HepG2 (cell line): ENCODE results near the gene CKMT1B. TPM values are rescaled to one million over a fixed set of nuclear protein-coding genes. Genes with fewer than 3 reads are reported as not detected.
"Not testable (repeated sequence)": the region's sequence is repeated elsewhere in the genome, so short reads cannot be mapped to it uniquely, and the experiment has no call there.

Source experiments
- ATAC-seq: fragments of 200-7000 bp; cut with Tn5 transposase; 3 replicates; pipeline ENCODE4 v1.9.1; 2020; ENCODE audit warnings: mild to moderate bottlenecking, moderate library complexity
- BruUV-seq: library from RNA; stranded (reverse); fragments of 400-500 nt; replicated peaks from 2 replicates; lab custom pipeline; 2021; lab: Mats Ljungman, UMichigan
- CTCF ChIA-PET: fragments of 300-600 bp; formaldehyde crosslinking; extraction: SDS; loops from one replicate; lab custom pipeline; 2021; ENCODE audit warnings: low total read pairs, inconsistent platforms, low intra/inter-chr PET ratio; lab: Yijun Ruan, JAX
- POLR2A ChIA-PET: fragments of 350-600 bp; sonication (Branson Sonifier 250); formaldehyde crosslinking; loops from one replicate; lab custom pipeline; 2020; ENCODE audit warnings: antibody characterized with exemption, inconsistent platforms; lab: Yijun Ruan, JAX
- DNase-seq: peaks from one replicate; pipeline ENCODE4 v3.0.0-alpha.2; 2015; ENCODE audit warnings: low spot score
- FAIRE-seq: peaks from 3 replicates; lab custom pipeline; 2011; peaks lifted over from hg19 to GRCh38; lab: Jason Lieb, UNC
- H2AFZ ChIP-seq: one replicate; pipeline ENCODE4 v1.6.1; 2011; ENCODE audit warnings: low read length, inconsistent platforms
- H3K27ac ChIP-seq: fragments of 300-600 bp; 3 replicates; pipeline ENCODE4 v1.8.0; 2011; ENCODE audit warnings: mixed run types, mild to moderate bottlenecking, mixed read lengths, low read length, inconsistent platforms; ENCODE audit not compliant: insufficient read depth; ENCODE audit errors: extremely low read length
- H3K27me3 ChIP-seq, 2 experiments: fragments of 200-600 bp in 1 of 2; 2 replicates in 1 of 2; 3 replicates in 1 of 2; pipeline versions ENCODE4 v1.6.0 to v1.8.0; 2011; ENCODE audit warnings: low read length in 2 of 2, mild to moderate bottlenecking in 2 of 2, moderate library complexity in 2 of 2, inconsistent platforms in 1 of 2; ENCODE audit not compliant: insufficient read depth in 2 of 2, control insufficient read depth in 1 of 2
- H3K36me3 ChIP-seq, 2 experiments: fragments of 200-600 bp in 1 of 2; replicated peaks in 1 of 2; 2 replicates in 1 of 2; 3 replicates in 1 of 2; pipeline versions ENCODE4 v1.5.1 to v1.8.0; 2011; ENCODE audit warnings: low read length in 2 of 2, inconsistent platforms in 1 of 2; ENCODE audit not compliant: insufficient read depth in 2 of 2, control insufficient read depth in 1 of 2
- H3K4me1 ChIP-seq: 2 replicates; pipeline ENCODE4 v1.5.1; 2012; ENCODE audit warnings: low read length, inconsistent platforms; ENCODE audit not compliant: insufficient read depth
- H3K4me2 ChIP-seq: 2 replicates; pipeline ENCODE4 v1.6.0; 2011; ENCODE audit warnings: low read depth, low read length, inconsistent platforms
- H3K4me3 ChIP-seq, 3 experiments: fragments of 200-600 bp in 1 of 3; sonication (generic), shearing (Covaris generic) in 1 of 3; replicated peaks in 1 of 3; 2 replicates each; pipeline ENCODE4 v1.5.1; 2011 to 2016; ENCODE audit warnings: low read length in 3 of 3, inconsistent platforms in 2 of 3, low read depth in 2 of 3, mild to moderate bottlenecking in 2 of 3, control low read depth in 1 of 3, mixed read lengths in 1 of 3; ENCODE audit not compliant: insufficient read depth in 1 of 3
- H3K79me2 ChIP-seq: one replicate; pipeline ENCODE4 v1.6.1; 2011; ENCODE audit warnings: low read length, inconsistent platforms; ENCODE audit not compliant: insufficient read depth
- H3K9ac ChIP-seq: 2 replicates; pipeline ENCODE4 v1.6.0; 2011; ENCODE audit warnings: mild to moderate bottlenecking, low read depth, low read length, inconsistent platforms; ENCODE audit not compliant: insufficient read depth
- H3K9me3 ChIP-seq: 2 replicates; pipeline ENCODE4 v1.5.1; 2012; ENCODE audit warnings: mild to moderate bottlenecking, low read length
- H4K20me1 ChIP-seq: 2 replicates; pipeline ENCODE4 v1.6.0; 2011; ENCODE audit warnings: inconsistent platforms, mild to moderate bottlenecking, low read length, moderate library complexity; ENCODE audit not compliant: insufficient read depth
- WGBS: methylation state at CpG from one replicate; pipeline ENCODE4 v1.1.6; 2017; ENCODE audit warnings: low lambda C conversion rate; 5-methylcytosine and 5-hydroxymethylcytosine counted together
- in situ Hi-C: cut with HindIII; loops from 2 replicates; pipeline ENCODE4 v1.10.0; 2017; ENCODE audit warnings: low pct_unique_long_range_greater_than_20kb; ENCODE audit not compliant: extremely low pct_ligation_motif_present
- intact Hi-C: fragments of 100-400 bp; cut with micrococcal nuclease; formaldehyde crosslinking; loops from one replicate; pipeline ENCODE4 v1.10.0; 2022; ENCODE audit not compliant: unreplicated experiment
- polyA plus RNA-seq, 8 experiments: library from polyadenylated mRNA; depleted of rRNA in 3 of 8; stranded (reverse) in 7 of 8; unstranded in 1 of 8; fragments of >200 nt; fragmentation: Illumina TruSeq in 4 of 8; extraction: Trizol in 4 of 8; gene quantifications; 2 replicates each; pipeline versions ENCODE4 v1.2.1 to v1.2.3, GENCODE V29; 2011 to 2016; ENCODE audit warnings: low read depth in 4 of 8, missing spikeins in 1 of 8, mixed read lengths in 1 of 8; ENCODE audit not compliant: insufficient read depth in 1 of 8
- total RNA-seq, 5 experiments: library from RNA; depleted of rRNA; stranded (reverse); fragments of >200 nt; fragmentation: Illumina TruSeq; extraction: Trizol; gene quantifications; 2 replicates each; pipeline ENCODE4 v1.2.3, GENCODE V29; 2016; ENCODE audit warnings: low read depth in 1 of 5

The CKMT1B gene
- total and polyA plus RNA-seq, 2 of the 13 experiments (the other 11 are each of a cell fraction or from before 2014, with no cell fraction given), result 0.17 to 0.58 TPM

DNA sequence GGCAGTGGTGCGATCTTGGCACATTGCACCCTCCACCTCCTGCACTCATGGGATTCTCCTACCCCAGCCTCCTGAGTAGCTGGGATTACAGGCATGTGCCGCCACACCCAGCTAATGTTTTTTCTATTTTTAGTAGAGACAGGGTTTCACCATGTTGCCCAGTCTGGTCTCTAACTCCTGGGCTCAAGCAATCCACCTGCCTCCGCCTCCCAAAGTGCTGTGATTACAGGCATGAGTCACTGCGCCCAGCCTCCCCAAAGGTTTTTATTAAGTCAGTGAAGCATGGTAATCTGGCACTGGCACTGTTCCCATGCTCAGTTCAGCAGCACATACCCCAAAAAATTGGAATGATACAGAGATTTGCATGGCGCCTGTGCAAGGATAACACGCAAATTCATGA is 8.4 kb downstream of the CKMT1B start:
- 55% methylated on average over 6 of the region's 6 CpGs for WGBS
- BruUV-seq, H3K4me1 ChIP-seq, H3K36me3 ChIP-seq, POLR2A ChIA-PET, H3K9ac ChIP-seq, H3K4me3 ChIP-seq, DNase-seq, FAIRE-seq, H3K9me3 ChIP-seq, H4K20me1 ChIP-seq, H3K4me2 ChIP-seq, ATAC-seq, H2AFZ ChIP-seq, in situ Hi-C loops, CTCF ChIA-PET, H3K27me3 ChIP-seq, intact Hi-C loops, H3K79me2 ChIP-seq, H3K27ac ChIP-seq: not testable (repeated sequence)

GRCh38 chr15:43617750-43618149 is 23.9 kb downstream of the CKMT1B start:
- H3K4me2 ChIP-seq, ATAC-seq, FAIRE-seq, in situ Hi-C loops, H3K27me3 ChIP-seq, intact Hi-C loops, H3K9me3 ChIP-seq, H3K4me1 ChIP-seq, BruUV-seq, CTCF ChIA-PET, DNase-seq, H3K36me3 ChIP-seq, H4K20me1 ChIP-seq, H3K4me3 ChIP-seq, H3K27ac ChIP-seq, H3K79me2 ChIP-seq, H2AFZ ChIP-seq, H3K9ac ChIP-seq, POLR2A ChIA-PET: not testable (repeated sequence)
- no CpG with 5 or more reads among the region's 8 CpGs for WGBS

- H3K27me3 ChIP-seq, H4K20me1 ChIP-seq, FAIRE-seq, CTCF ChIA-PET, H3K4me3 ChIP-seq, H3K9ac ChIP-seq, H2AFZ ChIP-seq, H3K4me1 ChIP-seq, BruUV-seq, POLR2A ChIA-PET, DNase-seq, in situ Hi-C loops, H3K36me3 ChIP-seq, H3K79me2 ChIP-seq, H3K27ac ChIP-seq, H3K9me3 ChIP-seq, ATAC-seq, intact Hi-C loops, H3K4me2 ChIP-seq: not testable (repeated sequence)
- WGBS, result no CpG with 5 or more reads among the region's 2 CpGs
These were observed 24.9 kb downstream of the CKMT1B start, which contains the start of gene STRC for GRCh38 chr15:43618700-43619099. Gene STRC (minus strand): TSS chr15:43618800. CDS start chr15:43618722, 78 bp downstream.

GRCh38 chr15:43622068-43622799 is 28.4 kb downstream of the CKMT1B start:
- BruUV-seq, H3K4me1 ChIP-seq, H3K79me2 ChIP-seq, H3K27me3 ChIP-seq, in situ Hi-C loops, DNase-seq, H3K9ac ChIP-seq, H2AFZ ChIP-seq, POLR2A ChIA-PET, H3K36me3 ChIP-seq, H3K9me3 ChIP-seq, CTCF ChIA-PET, H4K20me1 ChIP-seq, intact Hi-C loops, H3K4me2 ChIP-seq, H3K4me3 ChIP-seq, H3K27ac ChIP-seq: not testable (repeated sequence)
- WGBS, result 3% methylated on average over 5 of the region's 7 CpGs
- peak; percentile 51 for FAIRE-seq
- peak; percentile 77 for ATAC-seq
